HG03521 (cell line): ENCODE data around the gene LEMD2.

ENCODE experiments used
- ATAC-seq: cut with Tn5 transposase; IDR thresholded peaks from one replicate; pipeline ENCODE4 v1.9.1; 2021; ENCODE audit warnings: mild to moderate bottlenecking, moderate library complexity; ENCODE audit not compliant: unreplicated experiment

The LEMD2 gene

DNA sequence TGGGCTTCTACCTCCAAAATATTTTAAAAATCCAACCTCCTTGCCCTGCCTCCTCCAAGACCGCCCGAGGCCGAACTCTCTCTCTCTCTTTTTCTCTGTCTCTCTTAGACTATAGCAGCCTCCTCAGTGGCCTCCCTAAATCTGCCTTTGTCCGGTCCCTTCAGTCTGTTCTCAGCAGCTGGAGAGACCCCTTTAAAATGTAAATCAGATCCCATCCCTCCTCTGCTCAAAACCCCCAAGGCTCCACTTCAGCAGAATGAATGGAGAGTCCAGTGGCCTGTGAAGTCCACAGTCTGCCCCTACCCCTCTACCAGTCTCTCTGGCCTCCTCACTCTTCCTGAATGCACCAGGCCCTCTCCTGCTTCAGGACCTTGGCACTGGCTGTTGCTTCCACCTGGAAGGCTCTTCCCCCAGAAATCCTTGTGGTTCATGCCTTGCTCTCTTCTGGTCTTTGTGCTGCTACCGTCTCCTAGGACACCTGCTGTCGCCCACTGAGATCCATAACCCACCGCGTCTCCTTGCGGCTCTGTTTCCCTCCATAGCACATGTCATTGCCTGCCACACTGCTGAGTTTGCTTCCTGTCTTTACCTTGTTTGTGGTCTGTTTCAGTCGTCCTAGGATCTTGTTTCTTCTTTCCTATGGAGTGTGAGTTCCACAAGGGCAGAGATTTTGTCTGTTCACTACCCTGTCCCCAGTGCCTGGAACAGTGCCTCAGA lies 8.9 kb upstream of the LEMD2 start:
- ATAC-seq, result no peak

DNA sequence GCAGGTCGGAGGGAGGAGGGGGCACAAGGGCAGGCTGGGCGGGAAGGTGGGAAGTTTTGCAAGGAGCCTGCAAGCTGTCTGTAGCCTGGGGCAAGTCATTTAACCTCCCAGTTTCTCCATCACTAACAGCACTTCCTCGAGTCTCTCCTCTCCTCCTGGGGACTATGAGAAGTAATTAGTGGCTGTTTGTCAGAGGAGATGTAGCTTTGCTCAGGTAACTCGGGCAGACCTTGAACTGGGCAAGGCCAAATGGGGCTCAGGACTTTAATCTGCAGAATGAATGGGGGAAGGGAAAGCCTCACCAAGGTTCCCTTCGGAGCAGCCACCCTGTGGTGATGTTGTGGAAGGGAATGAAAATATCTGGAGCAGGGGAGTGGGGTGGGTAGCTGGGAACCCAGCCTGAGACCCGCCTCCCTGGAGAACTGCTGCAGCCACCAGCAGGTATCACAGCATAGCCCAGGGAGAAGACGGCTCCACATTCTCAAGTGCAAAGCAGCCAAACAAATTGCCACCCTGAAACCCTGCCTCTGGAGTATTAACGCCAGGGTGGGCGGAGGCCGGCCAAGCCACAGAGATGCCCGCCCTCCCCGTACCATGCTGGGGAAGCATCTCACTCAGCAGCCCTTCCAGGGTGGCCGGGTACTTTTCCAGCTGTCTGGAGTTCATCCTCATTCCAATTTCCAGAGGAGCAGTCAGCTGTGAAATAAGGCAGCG lies 6.1 kb upstream of the LEMD2 start:
- no peak for ATAC-seq

DNA sequence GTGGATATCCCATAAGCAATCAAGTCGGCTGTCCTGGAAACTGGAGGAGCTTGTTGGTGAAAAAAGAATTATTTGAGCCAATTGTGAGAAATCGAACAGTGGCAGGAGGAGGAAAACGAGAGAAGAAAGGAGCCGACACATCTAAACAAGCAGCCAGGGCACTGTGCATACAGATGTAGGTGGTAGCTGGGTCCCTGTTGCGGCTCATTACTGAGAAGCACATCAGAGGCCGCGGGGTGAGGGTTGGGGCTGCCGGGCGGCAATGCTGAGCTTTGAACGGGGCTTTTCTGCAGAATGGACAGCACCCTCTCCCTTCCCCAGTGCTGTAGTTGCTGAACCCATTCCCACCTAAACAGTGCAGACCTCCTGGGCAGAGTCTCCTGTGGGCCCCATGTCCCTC lies 4.1 kb upstream of the LEMD2 start:
- no peak for ATAC-seq

DNA sequence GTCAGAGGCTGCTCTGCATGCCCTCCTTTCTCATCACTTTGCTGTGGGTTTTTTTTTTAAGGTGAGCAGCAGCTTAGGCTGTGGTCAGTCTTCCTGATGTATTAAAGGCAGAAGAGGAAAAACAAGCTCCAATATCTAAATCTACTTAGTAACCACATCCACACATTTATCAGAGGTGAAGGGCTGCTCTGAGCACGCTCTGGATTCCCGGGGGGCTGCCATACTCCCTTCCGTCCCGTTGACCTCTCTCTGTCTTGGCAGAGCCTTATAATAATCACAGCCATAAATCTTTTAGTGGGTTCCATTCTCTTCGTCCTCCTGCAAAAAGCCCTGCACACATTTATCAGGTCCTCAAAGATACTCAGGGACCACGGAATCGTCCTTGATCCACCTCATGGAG lies 2.7 kb upstream of the LEMD2 start:
- ATAC-seq, result no peak

DNA sequence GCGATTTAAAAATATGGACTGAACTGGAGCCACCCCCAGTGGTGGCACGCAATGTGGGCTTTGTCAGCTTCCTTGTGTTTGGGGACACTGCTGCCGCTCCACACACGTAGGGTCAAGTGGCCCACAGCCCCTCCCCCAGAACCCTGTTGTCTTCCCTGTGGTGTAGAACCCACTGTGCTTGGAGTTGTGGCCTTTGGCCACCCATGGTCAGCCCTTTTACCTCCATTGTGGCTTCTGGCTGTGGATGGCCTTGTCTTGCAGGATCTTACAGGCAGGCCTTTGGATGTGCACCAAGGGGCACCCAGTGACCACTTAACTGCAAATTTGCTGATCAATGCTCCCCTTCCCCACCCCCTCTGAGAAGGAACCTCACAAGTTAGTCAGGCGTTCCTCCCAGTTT lies 2.0 kb upstream of the LEMD2 start:
- no peak for ATAC-seq

DNA sequence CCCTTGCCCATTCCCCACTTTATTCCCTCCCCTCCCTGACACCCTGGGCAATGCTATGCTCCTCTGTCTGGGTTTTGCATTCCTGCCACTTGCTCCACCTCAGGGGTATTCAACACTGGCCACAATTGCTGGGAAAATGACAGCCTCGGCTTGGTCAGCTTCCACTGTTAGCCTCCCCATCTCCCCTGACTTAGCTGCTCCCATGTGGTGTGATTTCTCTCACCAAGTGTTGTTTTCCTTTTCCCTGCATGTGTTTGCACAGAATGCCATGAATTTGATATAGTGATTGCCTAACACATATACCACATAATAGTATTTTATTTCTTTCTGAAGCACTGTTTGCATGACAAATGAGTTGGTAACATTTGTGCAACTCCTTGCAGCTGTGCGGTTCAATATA lies 1.4 kb upstream of the LEMD2 start:
- no peak for ATAC-seq

DNA sequence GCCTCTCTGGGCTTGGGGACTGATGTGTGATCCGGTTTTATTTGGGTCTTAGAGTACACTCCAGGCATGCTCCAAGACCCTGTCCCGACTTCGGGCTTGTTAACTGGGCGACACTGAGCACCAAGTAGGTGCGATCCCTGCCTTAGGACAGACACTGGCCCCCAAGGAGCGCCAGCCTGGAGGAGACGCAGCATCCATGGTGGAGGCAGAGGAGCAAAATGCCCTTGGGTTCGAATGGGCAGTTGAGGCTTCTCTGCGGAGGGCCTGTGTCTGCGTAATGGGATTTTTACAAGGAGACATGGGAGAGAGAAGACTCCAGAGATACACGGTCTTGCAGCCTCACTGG lies 593 bp upstream of the LEMD2 start:
- ATAC-seq, result no peak

DNA sequence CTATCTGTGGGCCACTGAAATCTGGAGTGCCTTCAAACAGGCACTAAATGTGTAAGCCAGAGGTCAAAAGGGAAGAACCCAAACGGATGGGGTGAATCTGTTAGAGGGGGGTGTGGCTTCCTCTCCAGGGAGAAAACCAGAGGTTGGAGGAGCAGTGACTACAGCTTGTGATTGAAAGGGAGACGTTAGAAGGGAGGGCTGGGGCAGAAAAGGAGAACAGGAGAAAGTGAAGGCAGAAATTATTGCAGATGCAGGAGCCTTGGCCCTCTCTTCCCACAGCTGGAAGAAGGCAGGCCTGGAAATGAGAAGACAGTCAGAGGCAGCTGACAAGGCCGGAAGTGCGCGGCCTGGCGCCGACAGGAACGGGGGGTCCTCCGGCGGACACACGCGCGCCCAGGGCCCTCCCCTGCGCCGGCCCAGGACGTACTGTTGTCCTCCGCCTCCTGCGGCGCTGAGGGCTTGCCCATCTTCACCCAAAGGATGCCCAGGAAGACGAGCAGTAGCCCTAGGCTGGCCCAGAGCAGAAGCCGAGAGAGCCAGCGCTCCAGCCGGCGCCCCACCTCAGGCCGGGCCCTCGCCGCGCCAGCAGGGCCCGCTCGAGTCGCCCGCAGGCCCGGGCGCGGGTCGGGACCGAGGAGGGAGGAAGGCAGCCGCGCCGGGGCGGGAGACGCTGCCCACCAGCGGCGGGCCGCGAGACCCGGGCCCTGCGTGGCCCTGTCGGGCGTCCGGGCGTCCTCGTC lies 806 bp downstream of the LEMD2 start:
- ATAC-seq, result peak; percentile 39

DNA sequence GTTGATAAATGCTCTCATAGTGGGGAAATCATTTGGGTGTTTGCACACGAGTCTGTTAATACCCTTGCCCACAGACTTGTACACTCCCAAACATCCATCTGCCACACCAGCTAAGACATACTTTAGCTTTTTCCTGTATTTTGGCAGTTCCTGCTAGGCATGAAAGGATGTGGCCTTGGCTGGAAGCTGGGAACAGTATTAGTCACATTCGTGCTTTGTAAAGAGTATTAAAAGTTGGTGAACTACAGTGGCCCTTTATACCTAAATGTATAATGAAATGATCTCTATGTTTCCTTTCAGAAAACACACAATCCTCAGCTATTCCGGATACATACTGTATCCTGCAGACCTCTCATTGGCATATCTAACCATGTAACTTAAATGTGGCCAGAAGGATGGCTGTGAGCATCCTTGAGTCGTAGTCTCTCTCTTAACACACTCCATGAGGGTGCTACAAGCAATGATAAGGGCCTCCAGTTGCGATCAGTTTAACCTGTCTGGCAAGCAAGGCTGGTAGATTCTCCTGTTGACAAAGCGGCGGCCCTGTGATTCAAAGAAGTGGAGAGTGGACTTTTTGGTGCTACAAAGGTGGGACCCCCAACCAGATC lies 1.5 kb downstream of the LEMD2 start:
- ATAC-seq, result no peak

DNA sequence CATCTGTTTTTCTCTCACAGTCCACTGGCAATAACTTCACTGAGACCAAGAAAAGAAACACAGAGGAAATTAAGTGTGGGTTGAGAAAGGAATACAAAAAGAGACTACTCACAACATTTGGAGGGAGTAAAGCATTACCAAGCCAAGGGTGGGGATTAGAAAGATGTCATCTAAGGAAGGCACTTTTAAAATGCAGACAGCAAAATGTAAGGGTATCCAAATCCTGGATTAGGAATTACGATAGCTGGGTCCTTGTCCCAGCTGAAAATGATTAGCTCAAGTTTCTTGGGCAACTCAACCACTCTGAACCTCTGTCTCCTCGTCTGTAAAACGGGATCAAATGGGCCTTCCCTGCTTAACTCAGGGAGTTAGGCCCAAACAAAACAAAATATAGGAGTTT lies 2.2 kb downstream of the LEMD2 start:
- ATAC-seq, result no peak

DNA sequence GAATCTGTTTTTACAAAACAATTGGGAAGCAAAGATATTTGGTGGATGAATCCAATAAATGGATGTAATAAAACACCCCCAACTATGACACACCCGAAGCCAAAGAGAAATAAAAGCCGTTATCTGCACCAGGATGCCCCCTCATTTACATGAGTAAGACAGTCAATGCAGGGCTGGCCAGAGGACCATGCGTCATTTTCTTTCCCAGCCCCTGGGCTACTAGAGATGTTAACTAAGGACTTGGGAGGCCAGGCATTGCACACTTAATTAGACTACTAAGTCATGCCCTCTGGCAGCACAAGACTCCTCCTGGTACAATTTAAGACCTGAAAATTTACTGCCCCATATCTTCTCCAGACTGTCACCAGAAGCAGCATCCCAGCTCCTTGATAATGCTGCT lies 3.2 kb downstream of the LEMD2 start:
- no peak for ATAC-seq

DNA sequence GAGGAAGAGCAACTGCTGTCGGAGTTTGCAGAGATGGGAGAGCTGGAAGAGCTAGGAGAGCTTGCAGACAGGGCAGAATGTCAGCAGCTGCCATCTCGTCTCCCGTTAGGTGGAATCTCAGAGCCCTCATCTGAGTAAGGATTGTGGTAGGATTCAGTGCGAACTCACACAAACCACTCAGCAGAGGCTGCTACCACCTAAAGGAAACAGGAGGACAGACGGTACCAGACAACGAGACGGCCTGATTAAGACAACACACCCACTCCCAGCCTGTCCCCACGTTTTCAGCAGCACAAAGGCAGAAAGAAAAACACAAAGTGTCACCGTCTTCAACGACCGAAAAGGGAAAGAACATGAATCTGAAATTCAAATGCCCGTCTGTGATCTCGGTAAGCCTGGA lies 4.1 kb downstream of the LEMD2 start:
- no peak for ATAC-seq

DNA sequence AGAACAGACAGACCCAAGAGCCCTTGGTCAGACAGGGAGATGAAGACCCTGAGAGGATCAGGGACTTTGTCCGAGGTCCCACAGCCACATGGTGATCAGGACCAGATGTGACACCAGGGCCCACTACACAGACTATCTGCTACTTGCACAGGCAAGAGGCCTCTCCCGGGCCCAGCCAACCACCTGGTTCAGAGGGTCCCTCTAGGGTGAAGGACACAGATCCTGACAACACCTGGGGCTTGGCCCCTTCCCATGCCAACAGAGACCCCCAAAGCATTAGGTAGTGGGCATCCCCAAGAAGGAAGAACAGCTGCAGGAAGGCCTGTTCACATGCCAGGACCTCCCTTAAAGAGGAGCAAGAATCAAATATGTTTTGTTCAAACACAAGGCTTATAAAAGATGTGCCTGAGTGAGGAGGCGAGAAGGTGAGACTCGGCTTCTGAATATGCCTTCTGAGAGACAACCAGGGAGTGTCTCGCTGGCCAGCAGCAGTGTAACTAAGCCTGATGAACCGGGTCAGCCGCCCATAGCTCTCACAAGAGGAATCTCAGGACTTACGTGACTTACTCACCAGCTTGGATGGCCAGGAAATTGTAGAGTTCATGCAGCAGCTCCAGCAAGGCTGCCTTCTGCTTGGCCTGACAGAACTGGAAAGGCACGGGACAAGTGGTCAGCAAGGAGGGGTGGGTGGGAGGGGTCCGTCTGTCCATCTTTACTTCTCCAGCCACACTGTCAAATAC lies 5.0 kb downstream of the LEMD2 start:
- no peak for ATAC-seq

DNA sequence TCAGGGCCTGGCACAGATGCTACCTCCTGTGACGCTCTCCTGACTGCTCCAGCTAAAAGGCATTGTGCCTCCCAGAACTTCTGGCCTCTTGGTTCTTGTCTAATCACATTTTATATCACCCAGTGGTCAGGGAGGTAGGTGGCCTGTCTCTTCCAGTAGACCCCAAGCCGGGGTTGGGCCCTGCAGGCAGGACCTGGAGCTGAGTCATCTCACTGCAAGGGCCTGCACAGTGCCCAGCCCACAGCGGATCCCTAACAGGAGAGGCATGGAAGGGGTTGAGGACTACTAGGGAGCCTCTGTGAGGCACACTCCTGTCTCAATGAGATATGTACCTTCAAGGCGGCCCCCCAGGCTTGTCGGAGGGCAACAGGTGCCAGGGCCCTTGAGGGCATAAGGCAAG lies 6.4 kb downstream of the LEMD2 start:
- no peak for ATAC-seq

DNA sequence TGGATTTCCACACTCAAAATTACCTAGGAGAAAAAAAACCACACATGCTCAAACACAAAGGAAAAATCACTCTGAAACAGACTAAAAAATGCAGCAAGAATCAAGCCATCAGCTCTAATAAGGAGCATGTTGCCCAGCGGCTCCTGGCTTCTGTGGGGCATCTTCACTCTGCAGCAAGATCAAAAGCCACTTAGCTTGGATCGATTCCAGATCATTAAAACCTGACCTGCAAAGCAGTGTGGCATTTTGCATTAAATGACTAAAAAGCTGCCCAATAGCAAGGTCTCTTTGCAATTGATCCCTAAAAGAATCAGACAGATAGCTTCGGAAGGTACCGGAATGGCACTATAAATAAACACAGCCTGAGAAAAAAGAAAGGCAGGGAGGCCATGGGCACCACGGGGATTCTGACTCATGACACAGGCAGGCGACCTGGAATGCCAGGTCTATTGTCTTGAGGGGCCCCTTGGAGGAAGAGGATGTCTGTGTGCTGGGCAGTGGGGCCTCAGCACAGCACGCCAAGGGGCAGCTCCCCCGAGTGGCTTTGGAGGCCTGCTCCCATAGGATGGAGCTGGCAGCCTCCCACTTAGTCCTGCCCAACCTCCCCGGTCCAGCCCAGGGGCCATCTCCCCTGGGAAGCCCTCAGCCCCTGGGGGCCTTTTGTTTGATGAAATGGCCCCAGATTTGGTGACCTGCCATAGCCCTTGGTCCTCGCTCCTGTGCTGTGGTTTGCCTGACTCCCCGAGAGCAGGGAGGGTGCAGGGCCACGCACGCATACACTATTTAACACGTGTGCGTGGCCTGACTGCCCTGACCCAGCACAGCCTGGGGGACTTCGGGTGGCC lies 7.6 kb downstream of the LEMD2 start:
- ATAC-seq, result no peak

DNA sequence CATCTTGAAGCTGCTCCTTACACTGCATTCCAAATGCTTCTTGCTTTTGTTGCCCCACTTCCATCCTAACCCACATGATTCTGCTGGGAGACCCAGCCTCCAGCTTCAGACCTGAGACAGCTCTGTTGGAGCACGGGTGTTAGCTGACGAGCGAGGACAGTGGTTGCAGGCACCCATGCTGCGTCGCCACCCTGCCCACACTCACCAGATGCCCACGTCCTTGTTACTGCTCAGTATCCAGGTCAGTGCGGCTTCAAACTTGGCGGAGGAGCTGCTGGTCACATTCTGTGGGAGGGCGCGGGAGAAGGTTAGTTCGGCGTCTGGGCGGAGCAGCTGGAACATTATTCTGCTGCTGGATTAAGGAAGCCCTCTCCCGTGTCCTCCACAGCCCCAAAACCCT lies 9.0 kb downstream of the LEMD2 start:
- ATAC-seq, result no peak

DNA sequence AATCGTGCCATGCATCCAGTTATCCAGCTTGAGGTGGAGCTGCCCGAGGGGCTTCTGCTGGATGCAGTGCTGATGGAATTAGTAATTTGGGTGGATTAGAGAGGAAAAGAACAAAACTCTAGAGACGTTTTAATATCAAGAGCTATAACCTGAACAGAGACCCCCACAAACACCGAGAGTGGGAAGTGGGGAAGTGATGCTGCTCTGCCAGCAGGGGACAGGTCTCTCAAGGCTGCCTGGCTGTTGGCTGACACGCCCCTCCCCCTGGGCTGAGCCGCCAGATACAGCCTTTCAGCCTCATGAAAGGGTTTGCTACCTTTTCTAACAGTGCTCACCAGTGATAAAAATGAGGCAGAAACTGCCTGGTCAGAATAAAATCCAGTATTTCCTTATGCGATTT lies 9.6 kb downstream of the LEMD2 start:
- no peak for ATAC-seq

DNA sequence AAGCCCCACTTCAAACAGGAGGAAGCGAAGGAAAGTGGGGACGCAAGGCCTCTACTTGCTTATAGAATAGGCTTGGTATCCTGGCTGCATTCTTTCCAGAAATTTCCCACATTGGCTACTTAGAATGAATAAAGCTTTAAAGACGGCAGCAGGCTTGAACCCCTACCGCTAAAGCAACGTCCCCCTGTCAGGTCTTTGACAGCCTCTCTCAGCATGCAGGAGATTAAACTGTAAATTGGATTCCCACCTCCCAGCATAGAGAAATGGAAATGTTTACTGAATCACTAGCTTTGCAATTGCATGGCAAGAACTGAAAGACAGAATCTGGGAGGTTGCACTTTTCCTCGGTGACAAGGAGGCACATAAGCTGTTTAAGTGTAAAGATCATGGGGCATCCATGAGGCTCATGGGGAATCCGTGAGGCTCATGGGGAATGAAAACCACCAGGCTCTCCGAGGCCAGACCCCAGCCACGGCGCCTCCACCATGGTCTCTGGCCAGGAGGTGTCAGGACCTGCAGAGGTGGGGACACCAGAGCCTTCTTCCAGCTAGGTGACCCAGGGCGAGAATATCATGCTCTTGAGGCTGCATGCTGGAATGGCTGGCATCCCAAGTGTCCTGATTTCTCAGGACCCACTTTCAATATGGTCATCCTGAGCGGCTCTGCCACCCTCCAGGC lies 10.3 kb downstream of the LEMD2 start:
- no peak for ATAC-seq
